Panc1 (cell line): ENCODE measurements around the gene CREBBP. TPM values are rescaled to one million over a fixed set of nuclear protein-coding genes. Genes with fewer than 3 reads are reported as not detected.

Experiments
- ATAC-seq: fragments of 200-7000 bp; cut with Tn5 transposase; 2 replicates; pipeline ENCODE4 v1.9.1; 2020; ENCODE audit warnings: mild to moderate bottlenecking, moderate library complexity
- BruUV-seq: library from RNA; stranded (reverse); fragments of 400-500 nt; replicated peaks from 2 replicates; lab custom pipeline; 2021; lab: Mats Ljungman, UMichigan
- CTCF ChIA-PET: fragments of 300-600 bp; sonication (Branson Sonifier 250); formaldehyde crosslinking; loops from one replicate; lab custom pipeline; 2022; ENCODE audit warnings: antibody characterized with exemption; lab: Charles Lee
- POLR2A ChIA-PET: fragments of 300-600 bp; sonication (Branson Sonifier 250); formaldehyde crosslinking; loops from one replicate; lab custom pipeline; 2022; ENCODE audit warnings: antibody characterized with exemption; lab: Charles Lee
- DNase-seq: peaks from one replicate; pipeline ENCODE4 v3.0.0-alpha.2; 2010; ENCODE audit warnings: low read depth, low spot score
- H3K27ac ChIP-seq: 2 replicates; pipeline ENCODE4 v1.5.1; 2011; ENCODE audit warnings: mild to moderate bottlenecking, low read length, inconsistent platforms
- H3K27me3 ChIP-seq: fragments of 200-500 bp; sonication (Bioruptor generic); 2 replicates; pipeline ENCODE4 v1.6.0; 2014; ENCODE audit warnings: low read length, inconsistent platforms; ENCODE audit not compliant: control insufficient read depth, insufficient read depth
- H3K36me3 ChIP-seq: fragments of 200-500 bp; sonication (Bioruptor generic); 2 replicates; pipeline ENCODE4 v1.5.1; 2014; ENCODE audit warnings: inconsistent platforms, mild to moderate bottlenecking, low read length, moderate library complexity; ENCODE audit not compliant: control insufficient read depth, insufficient read depth
- H3K4me1 ChIP-seq: 2 replicates; pipeline ENCODE4 v1.5.1; 2011; ENCODE audit warnings: inconsistent platforms, mild to moderate bottlenecking, low read length, moderate library complexity; ENCODE audit not compliant: control insufficient read depth, insufficient read depth
- H3K4me3 ChIP-seq, 2 experiments: 2 replicates each; pipeline ENCODE4 v1.5.1; 2011 to 2012; ENCODE audit warnings: low read depth in 2 of 2, low read length in 2 of 2, mild to moderate bottlenecking in 2 of 2, inconsistent platforms in 1 of 2, moderate library complexity in 1 of 2
- H3K9me3 ChIP-seq: fragments of 200-500 bp; sonication (Bioruptor generic); 2 replicates; pipeline ENCODE4 v1.5.1; 2014; ENCODE audit warnings: low read depth, mild to moderate bottlenecking, inconsistent platforms, low read length, moderate library complexity; ENCODE audit not compliant: control insufficient read depth, insufficient read depth
- CTCF ChIP-seq: fragments of 450-650 bp; IDR thresholded peaks from 2 replicates; pipeline ENCODE4 v1.5.1; 2017; ENCODE audit warnings: mild to moderate bottlenecking
- POLR2AphosphoS5 ChIP-seq: IDR thresholded peaks from 2 replicates; pipeline ENCODE4 v1.6.1; 2012; ENCODE audit warnings: mild to moderate bottlenecking, low read depth, low read length, moderate library complexity
- REST ChIP-seq, 2 experiments: IDR thresholded peaks; 2 replicates each; pipeline ENCODE4 v1.6.1; 2011 to 2012; ENCODE audit warnings: low read depth in 2 of 2, control low read depth in 1 of 2, low read length in 1 of 2, mild to moderate bottlenecking in 1 of 2, moderate library complexity in 1 of 2; ENCODE audit not compliant: insufficient read depth in 1 of 2
- SIN3A ChIP-seq: IDR thresholded peaks from 2 replicates; pipeline ENCODE4 v1.6.1; 2012; ENCODE audit warnings: low read depth, mild to moderate bottlenecking, low read length, moderate library complexity, borderline replicate concordance; ENCODE audit not compliant: insufficient read depth
- TCF7L2 ChIP-seq: IDR thresholded peaks from 2 replicates; pipeline ENCODE4 v1.6.1; 2011; ENCODE audit warnings: mild to moderate bottlenecking, low read depth, low read length, inconsistent platforms
- in situ Hi-C: cut with HindIII; loops from 2 replicates; pipeline ENCODE4 v1.10.0; 2016; ENCODE audit warnings: low sequenced_read_pairs, low pct_unique_long_range_greater_than_20kb
- intact Hi-C: fragments of 100-400 bp; cut with micrococcal nuclease; formaldehyde crosslinking; loops from one replicate; pipeline ENCODE4 v1.10.0; 2022; ENCODE audit not compliant: unreplicated experiment
- total RNA-seq: library from RNA; stranded (reverse); gene quantifications from one replicate; pipeline ENCODE4 v1.2.1, GENCODE V29; 2021; ENCODE audit not compliant: unreplicated experiment

CREBBP gene
- total RNA-seq, 1 experiment from 2014 or later: 60.2 TPM

DNA sequence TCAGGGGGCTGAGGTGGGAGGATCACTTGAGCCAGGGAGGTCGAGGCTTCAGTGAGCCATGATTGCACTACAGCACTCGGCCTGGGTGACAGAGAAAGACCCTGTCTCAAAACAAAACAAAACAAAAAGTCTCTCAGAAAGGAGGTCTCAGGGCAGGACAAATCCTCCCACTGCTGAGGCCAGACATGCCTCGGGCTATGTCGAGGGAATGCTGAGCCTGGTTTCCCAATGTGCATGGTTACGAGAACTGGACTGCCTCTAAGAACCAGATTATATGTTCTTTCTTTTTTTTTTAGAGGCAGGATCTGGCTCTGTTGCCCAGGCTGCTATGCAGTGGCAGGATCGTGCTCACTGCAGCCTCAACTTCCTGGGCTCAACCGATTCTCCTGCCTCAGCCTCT is 190.8 kb downstream of the CREBBP start:
- in situ Hi-C loops: no loop called here
- no TSS peak for BruUV-seq

DNA sequence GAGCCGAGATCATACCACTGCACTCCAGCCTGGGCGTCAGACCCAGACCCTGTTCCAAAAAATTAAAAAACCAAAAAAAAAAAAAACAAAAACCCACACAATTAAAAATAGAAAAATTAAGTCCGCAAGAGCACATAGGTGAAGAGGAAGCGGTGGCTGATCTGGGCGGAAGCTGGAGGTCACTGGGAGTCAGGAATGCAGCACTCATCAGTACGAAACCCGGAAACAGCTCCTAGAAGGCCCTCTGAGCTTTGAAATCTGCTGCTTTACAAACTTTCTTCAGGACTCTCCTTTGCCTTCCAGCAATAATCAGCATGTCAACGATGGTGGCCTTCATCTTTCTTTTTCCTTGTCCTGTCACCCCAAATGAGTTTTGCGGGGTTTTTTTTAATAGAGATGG is 192.7 kb downstream of the CREBBP start:
- Histone ChIP-seq H3K36me3 (no peaks in the 10 kb centered on the region), H3K4me1 (0 out of 2 replicates have a peak, but pooled peaks cover 6% of the 10 kb centered on the region), H3K4me3 (no peak overlapping the region), H3K27me3 (no peaks in the 10 kb centered on the region), H3K27ac (no peak overlapping the region), H3K9me3 (no peaks in the 10 kb centered on the region)
- ChIA-PET POLR2A (no interaction called here), CTCF (no interaction called here)
- intact Hi-C loops (no loop called here), in situ Hi-C loops (no loop called here)
- ATAC-seq: no peak
- no TSS peak for BruUV-seq
- DNase-seq: no peak
- TF ChIP-seq CTCF (no peak), TCF7L2 (no peak), POLR2AphosphoS5 (no peak), SIN3A (no peak), REST (IDR thresholded peaks at IDR 0.05; ENCODE audit: insufficient read depth in 1 of 2, low read depth in 2 of 2, low read length in 1 of 2) (no peak)

More for the DNA sequence above, 190.8 kb downstream of the CREBBP start:
- Histone ChIP-seq H3K4me3 (no peak overlapping the region), H3K4me1 (0 out of 2 replicates have a peak, but pooled peaks cover 6% of the 10 kb centered on the region), H3K27ac (no peak overlapping the region), H3K9me3 (no peaks in the 10 kb centered on the region), H3K27me3 (no peaks in the 10 kb centered on the region), H3K36me3 (no peaks in the 10 kb centered on the region)
- ChIA-PET CTCF (no interaction called here), POLR2A (no interaction called here)
- no peak for TF ChIP-seq SIN3A
- TF ChIP-seq TCF7L2: no peak
- TF ChIP-seq CTCF: no peak
- intact Hi-C loops: no loop called here
- ATAC-seq (no peak), DNase-seq (no peak)
